HG02981 (cell line): ENCODE results near the gene DYSF.
"Not testable (repeated sequence)": the region's sequence is repeated elsewhere in the genome, so short reads cannot be mapped to it uniquely, and the experiment has no call there.

Experiments
- ATAC-seq: cut with Tn5 transposase; IDR thresholded peaks from one replicate; pipeline ENCODE4 v1.9.1; 2021; ENCODE audit warnings: mild to moderate bottlenecking, moderate library complexity; ENCODE audit not compliant: unreplicated experiment

Gene DYSF

GRCh38 chr2:71469403-71470398 is 16.3 kb downstream of the DYSF start:
- ATAC-seq: no peak

DNA sequence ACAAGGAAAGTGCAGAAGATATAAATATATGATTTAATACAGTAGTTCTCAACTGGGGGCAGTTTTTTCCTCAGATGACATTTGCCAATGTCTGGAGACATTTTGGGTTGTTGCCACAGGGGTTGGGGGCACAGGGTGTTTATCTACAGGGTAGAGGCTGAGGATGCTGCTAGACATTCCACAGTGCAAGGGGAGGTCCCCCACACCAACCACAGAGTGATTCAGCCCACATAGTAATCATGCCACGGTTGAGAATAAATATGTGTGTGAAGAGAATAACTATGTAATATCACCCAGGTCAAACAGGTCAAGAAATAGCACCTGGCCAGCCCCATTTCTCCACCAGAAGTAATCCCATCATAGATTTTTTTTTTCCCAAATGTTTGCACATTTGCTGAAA is 17.9 kb downstream of the DYSF start:
- no peak for ATAC-seq

- ATAC-seq: no peak
Observed at GRCh38 chr2:71472019-71472418, 18.7 kb downstream of the DYSF start.

GRCh38 chr2:71473346-71474031 is 20.1 kb downstream of the DYSF start:
- ATAC-seq: no peak

DNA sequence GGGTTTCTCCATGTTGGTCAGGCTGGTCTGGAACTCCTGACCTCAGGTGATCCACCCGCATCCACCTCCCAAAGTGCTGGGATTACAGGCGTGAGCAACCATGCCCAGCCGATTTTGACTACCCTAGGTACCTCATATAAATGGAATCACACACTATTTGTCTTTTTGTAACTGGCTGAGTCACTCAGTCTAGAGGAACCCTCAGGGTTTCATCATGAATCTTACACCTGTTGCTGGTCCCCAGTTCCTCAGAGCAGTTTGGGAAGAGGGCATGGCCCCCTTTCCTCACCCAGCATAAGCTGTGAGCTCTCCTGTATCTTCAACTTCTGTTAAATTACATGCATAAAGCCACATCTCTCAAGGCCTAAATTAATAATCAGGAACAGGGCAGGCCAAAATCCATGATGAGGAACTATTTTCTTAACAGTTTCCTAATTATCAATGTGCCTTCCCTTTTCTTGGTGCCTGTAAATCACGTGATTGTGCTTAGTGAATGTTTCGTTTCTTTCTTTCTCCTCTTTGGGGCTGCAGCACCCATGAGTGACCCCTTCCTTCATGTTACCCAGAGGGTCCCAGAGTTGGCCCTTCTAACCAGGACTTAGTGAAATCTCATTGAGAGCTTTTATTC is 20.9 kb downstream of the DYSF start:
- ATAC-seq: no peak

DNA sequence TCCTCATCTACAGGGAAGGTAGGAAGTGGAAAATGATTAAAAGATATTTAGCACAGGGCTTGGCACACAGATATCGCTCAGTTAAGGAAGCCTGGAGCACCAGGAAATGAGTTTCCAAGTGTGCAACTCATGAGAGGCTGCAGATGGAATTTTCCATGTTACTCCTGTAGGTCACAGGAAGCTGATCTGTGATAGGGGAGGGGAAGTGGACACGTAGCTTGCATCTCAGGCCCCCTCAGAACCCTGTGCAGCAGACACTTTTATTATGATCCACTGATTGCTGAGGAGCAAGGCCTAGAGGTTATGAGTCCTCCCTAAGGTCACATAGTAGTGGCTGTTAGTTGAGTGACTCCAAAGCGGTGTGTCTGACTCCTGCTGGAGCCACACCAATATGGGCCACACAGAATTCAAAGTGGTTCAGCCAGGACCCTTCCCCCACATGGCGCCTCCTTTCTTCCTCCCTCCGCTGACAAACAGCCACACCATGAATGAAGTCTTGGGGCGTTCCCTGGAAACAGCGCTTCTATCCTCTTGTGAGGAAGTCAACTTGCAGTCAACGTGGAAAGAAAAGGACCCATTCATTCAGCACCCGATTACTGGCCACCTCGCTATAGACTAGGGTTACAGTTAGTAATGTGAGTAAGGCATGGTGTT is 21.5 kb downstream of the DYSF start:
- no peak for ATAC-seq

GRCh38 chr2:71476495-71476894 is 23.1 kb downstream of the DYSF start:
- no peak for ATAC-seq

DNA sequence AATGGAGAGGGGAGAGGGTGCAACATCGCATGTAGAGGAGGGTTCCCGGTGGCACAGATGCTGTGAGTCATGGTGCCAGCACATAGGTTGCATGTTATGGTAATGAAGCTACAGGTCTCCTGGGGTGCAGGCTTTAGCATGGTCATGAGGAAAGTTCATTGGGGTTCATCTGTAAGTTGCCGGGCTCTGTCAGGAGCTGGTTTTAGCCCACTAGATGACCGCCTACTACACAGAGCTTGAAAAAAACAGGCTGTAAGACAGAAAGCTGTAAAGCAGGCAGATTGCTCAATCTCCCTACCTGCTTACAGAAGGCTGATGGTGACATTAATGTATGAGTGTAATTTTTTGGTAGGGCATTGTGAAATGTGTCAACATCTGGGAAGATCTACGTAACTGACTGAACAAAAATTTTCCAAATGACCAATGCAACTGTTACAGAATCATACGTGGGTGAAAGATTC is 23.9 kb downstream of the DYSF start:
- ATAC-seq: no peak

- ATAC-seq: no peak
Observed at GRCh38 chr2:71478806-71479205, 25.4 kb downstream of the DYSF start.

GRCh38 chr2:71479261-71479660 is 25.9 kb downstream of the DYSF start:
- ATAC-seq: no peak

DNA sequence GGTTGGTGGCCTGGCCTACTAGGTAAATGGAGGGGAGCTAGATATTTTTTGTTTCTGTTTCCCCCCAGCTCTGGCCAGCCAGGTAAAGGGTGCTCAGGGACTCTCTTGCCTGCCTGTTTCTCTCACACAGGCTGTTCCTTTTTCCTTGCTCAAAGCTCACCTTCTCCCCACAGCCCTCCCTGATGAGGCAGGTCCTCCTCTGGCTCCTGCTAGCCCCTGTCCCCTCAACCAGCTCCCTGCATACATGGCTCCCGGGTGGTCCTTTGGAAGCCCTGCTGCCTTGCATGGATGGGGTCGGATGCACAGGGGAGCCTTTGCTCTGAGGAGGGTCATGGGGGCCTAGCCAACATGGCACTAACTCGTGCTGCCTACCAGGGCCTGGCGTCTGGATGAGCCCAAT is 27.8 kb downstream of the DYSF start:
- ATAC-seq: no peak

DNA sequence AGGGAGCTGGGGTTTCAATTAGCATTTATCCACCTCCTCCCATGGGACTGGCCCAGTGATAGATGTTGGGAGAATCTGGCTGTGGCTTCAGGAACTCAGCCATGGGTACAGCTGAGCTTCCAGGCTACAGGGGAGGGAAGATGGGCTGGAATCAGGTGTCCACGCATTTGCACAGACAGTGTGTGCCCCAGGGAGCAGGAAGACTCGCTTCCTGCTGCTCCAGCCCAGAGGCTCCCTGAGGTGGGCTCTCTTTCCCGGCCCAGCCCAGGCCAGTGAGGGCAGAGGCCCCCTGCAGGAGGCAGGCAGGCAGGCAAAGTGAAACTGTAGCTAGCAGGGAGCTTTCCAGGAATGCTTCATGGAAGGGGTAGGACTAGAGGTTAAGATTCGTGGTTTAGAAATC is 28.7 kb downstream of the DYSF start:
- ATAC-seq: no peak

- no peak for ATAC-seq
Observed at GRCh38 chr2:71483246-71483645, 29.9 kb downstream of the DYSF start.

DNA sequence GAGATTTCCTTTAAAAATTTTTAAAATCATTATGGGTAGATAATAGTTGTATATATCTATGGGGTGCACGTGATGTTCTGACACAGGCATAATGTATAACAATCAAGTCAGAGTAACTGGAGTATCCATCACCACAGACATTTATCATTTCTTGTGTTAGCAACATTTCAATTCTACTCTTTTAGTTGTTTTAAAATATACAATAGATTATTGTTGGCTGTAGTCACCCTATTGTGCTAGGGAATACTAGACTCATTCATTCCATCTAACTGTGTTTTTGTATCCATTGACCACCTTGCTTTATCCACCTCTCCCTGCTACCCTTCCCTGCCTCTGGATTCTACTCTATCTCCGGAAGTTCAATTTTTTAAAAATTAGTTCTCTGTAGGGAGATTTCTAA is 31.0 kb downstream of the DYSF start:
- ATAC-seq: no peak

- ATAC-seq: no peak
Observed at GRCh38 chr2:71486881-71487640, 33.7 kb downstream of the DYSF start.

- not testable (repeated sequence) for ATAC-seq
Observed at GRCh38 chr2:71491551-71491950, 38.2 kb downstream of the DYSF start.

DNA sequence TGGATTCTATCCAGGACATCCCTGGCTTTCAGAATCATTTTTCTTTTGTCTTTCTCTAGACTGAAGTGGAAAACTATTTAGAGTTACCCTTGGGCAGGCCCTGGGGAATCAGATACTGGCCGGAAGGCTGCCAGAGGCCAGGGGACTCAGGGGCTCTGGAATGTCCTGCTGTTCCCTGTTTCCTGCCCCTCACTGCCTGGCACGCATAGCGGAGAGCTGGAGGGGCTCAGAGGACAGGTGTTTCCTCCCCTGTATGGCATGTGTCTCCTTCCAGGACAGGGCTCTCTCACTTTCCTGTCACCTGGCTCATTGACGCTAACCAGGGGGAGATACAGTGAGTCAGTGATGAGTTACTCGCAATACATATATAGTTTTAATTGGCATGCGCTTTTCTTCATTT is 38.8 kb downstream of the DYSF start:
- no peak for ATAC-seq

DNA sequence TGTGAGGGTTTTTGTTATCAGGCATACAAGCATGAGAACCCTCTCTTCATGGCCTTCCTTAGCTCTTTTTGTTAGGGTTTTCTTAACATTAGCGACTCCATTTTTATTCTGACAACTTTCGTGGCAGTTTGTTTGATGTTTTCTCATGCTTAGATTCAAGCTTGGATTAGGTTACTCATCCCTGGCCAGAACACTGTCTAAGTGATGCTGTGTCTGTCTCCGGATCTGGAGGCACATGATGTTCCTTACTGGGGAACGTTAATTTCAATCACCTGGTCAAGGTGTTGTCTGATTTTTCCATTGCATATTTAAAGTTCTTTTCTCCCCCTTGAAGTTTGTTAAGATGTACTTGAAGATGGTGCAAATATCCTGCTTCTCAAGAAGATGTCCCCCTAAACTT is 40.7 kb downstream of the DYSF start:
- ATAC-seq: no peak

- no peak for ATAC-seq
Observed at GRCh38 chr2:71494523-71495155, 41.3 kb downstream of the DYSF start.
